Measurements from ENCODE around the gene SEMA6B.
"Not testable (repeated sequence)": the region's sequence is repeated elsewhere in the genome, so short reads cannot be mapped to it uniquely, and the experiment has no call there.

SEMA6B gene

GRCh38 chr19:4543842-4544647, 15.4 kb downstream of the SEMA6B start:
- no peak for FAIRE-seq

GRCh38 chr19:4542896-4543841, 16.3 kb downstream of the SEMA6B start:
- no peak for FAIRE-seq

DNA sequence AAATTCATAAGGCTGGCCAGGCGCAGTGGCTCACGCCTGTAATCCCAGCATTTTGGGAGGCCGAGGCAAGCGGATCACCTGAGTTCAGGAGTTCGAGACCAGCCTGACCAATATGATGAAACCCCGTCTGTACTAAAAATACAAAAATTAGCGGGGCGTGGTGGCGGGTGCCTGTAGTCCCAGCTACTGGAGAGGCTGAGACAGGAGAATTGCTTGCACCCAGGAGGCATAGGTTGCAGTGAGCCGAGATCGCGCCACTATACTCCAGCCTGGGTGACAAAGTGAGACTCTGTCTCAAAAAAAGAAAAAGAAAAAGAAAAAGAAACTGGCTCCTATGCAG, 17.7 kb downstream of the SEMA6B start:
- not testable (repeated sequence) for FAIRE-seq

- no peak for FAIRE-seq
These were observed 18.2 kb downstream of the SEMA6B start for GRCh38 chr19:4541114-4541805.

DNA sequence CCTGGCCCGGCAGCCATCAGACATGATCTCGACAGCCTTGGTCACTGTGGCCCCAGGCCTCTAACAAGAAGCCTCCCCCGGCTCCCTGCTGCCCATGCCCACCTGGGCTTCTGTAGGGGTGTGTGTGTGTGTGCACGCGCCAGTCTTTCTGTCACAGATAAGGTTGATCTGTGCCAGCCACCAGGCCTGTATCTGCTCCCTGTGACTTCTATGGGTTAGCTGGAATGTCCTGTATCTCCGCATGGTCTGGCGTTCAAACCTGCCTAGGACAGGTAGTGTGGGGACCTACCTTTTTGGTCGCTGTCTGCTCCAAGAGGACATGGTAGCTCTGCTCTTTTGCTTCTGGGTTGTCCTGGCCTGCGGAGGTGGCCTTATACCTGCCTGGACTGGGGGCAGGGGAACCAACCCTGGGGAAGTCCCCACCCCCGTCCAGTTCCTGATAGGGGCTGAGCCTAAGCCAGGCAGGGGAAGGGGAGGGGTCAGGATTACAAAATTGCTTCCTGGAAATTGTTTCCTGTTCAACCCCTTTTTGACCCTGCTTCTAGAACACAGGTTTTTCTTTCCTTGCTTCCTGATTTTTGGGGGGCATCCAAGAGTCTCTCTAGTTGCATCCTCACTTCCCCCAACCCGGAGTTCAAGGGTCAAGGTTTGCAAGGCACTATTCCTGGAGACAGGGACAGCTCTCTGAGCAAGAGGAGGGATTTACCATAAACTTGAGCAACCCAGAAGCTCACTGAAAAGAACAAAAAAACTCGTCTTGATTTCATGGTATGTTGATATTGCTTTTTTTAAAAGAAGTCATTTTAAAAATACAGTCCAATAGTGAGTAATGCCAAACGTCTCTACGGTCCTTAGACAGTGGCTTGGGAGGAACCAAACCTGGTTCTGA, 19.5 kb downstream of the SEMA6B start, which contains the start of gene LRG1:
TSS of gene LRG1 (minus strand) at position 344 of the 889 bp plus-strand sequence. CDS start at position 321, 23 bp downstream.
- FAIRE-seq, result no peak

- no peak for FAIRE-seq
These were observed 20.3 kb downstream of the SEMA6B start for GRCh38 chr19:4539169-4539692.

GRCh38 chr19:4538601-4538954, 20.9 kb downstream of the SEMA6B start:
- FAIRE-seq, result no peak

DNA sequence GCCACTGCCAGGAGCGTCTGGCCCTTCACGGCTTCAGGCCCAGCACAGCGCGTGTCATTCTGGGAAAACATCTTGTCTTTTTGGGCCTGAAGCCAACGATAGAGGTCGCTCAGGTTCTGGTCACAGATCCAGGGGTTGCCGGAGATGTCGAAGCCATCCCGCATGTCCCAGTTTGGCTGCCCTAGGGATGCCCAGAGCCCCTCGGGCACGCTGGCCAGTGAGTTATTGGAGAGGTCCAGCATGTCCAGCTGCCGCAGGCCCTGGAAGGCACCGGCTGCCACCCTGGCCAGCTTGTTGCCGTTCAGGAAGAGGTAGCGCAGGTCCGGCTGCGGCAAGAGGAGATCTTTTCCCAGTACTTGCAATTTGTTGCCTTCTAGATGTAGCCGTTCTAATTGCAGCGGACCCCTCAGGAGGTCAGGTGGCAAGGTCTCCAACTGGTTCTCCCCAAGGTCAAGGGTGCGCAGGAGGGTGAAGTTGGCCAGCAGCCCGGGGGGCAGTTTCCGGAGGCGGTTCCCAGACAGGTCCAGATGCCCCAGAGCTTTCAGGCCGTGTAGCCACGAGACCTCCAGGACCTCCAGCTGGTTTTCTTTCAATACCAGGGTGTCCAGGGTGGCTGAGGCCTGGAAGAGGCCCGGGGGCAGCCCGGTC, 21.4 kb downstream of the SEMA6B start:
- no peak for FAIRE-seq

GRCh38 chr19:4536798-4537197, 22.7 kb downstream of the SEMA6B start:
- no peak for FAIRE-seq

GRCh38 chr19:4534836-4535658, 24.4 kb downstream of the SEMA6B start, which contains the start of gene PLIN5:
Gene PLIN5 (minus strand): TSS chr19:4535224. CDS start chr19:4534074, 1,150 bp downstream.
- FAIRE-seq, result no peak

DNA sequence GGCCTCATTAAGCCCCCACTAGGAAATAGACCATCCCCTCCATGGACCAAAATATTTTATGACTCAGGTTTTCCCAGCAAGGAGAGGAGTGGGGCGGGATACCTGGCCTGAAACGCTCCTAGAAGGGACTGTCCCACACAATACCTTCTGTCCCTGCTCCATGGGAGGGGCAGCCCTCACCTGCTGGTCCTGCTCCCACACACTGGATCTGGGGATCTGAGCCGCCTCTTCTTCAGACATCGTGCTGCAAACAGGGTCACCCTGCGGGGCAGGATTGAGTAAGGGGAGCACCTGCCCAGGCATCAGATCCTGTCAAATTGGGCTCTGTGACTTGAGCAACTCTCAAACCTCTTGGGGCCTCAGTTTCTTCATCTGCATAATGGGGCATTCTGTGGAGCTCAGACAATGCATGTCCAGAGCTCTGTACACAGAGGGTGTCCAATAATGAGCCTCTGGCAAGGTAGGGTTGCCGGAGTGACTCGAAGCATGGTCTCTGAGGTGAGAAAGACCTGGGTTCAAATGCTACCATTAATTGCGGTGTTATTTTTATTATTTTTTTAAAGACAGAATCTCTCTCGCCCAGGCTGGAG, 25.6 kb downstream of the SEMA6B start:
- no peak for FAIRE-seq

- no peak for FAIRE-seq
These were observed 26.1 kb downstream of the SEMA6B start for GRCh38 chr19:4533334-4533733.

GRCh38 chr19:4531562-4532165, 27.8 kb downstream of the SEMA6B start:
- no peak for FAIRE-seq

DNA sequence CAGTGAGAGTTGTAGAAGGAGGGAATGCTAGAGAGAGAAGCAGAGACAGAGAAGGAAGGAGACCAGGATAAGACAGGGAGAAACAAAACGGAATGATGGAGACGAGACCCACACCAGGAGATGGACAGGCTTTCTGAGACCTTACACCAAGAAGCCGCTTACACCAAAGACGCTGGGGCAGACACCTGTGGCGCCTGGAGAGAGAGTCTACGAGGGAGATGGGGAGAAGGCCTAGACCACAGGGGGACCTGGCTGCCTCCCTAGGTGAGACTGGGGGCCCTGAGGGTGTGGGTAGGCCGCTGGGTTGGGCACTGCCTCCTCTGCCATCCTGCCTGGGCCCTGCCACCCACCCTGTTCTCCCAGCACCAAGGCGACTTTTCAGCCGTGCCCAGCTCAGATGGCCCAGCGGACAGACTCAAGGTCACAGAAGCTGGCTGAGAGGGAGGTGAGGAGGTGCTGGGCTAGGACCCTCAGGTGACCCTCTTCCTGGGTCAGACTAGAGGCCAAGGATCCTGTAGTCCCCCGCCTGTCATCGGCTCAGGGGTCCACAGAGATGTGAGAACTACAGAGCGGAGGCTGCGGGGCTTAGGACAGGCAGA, 29.5 kb downstream of the SEMA6B start:
- no peak for FAIRE-seq

GRCh38 chr19:4528843-4529242, 30.6 kb downstream of the SEMA6B start:
- FAIRE-seq, result no peak

DNA sequence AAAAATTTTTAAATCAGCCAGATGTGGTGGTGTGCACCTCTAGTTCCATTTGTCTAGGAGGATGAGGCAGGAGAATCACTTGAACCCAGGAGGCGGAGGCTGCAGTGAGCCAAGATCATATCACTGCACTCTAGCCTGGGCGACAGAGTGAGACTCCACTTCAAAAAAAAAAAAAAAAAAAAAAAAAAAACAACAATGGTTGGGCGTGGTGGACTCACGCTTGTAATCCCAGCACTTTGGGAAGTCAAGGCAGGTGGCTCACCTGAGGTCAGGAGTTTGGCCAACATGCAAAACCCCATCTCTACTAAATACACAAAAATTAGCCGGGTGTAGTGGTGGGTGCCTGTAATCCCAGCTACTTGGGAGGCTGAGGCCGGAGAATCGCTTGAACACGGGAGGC, 32.1 kb downstream of the SEMA6B start:
- FAIRE-seq, result not testable (repeated sequence)

- no peak for FAIRE-seq
These were observed 33.9 kb downstream of the SEMA6B start for GRCh38 chr19:4525563-4526002.

DNA sequence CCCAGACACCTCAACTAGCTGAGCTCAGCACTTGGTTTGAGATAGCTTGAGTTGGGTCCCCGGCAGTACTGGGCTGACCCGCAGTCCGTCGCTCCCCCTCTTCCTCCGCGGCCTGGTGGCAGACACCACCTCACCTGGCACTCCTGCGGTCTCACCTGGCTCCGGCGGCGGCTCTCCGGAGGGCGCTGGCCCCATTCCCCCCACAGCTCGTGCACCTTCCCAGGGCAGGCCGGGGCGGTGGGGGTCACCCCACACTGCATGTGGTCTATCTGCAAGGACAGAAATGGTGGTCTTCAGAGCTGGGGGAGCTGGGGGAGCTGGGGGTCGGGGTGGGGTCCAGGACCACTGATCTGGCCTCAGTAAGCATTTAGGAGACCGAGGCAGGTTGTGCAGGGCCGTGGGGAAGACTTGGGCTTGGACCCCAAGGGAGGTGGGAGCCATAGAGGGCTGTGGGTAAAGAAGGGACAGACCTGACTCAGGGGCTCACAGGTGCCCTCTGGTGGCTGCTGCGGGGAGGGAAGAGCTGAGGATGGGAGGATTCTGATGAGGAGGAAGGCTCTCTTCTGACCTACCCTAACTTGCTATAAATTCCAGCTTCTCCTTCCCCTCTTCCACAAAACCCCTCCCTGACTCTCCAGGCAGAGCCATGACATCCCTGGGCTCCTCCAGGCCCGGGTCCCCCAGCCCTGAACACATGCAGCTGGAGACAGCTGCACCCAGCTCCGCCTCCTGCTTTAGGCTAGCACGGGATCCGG, 34.5 kb downstream of the SEMA6B start:
- FAIRE-seq, result no peak
